ENCODE data around the gene ATRAID.
"Not testable (repeated sequence)": the region's sequence is repeated elsewhere in the genome, so short reads cannot be mapped to it uniquely, and the experiment has no call there.

ATRAID gene

DNA sequence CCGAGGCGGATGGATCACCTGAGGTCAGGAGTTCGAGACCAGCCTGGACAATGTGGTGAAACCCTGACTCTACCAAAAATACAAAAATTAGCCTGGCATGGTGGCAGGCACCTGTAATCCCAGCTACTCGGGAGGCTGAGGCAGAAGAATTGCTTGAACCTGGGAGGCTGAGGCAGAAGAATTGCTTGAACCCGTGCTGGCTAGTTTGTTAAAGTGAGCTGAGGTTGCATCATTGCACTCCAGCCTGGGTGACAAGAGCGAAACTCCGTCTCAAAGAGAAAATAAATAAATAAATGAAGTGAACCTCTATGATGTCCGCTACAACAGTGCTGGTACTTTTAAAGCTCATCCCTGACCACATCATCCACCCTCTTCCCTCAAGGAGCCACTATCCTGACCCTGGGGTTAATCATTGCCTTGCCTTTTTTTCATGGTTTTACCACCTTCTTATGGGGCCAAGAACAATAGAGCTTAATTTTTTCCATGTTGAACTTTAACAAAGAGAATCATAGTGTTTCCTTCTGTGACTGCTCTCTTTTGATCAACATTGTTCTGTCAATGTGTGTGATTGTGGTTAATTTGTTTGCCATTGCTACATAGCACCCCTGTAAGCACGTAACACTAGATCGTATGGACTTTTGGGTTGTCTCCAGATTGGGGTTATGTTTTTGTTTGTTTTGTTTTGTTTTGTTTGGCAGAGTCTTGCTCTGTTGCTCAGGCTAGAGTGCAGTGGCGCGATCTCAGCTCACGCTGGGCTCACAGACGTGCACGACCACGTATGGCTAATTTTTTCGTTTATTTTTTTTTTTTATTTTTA lies 17.1 kb upstream of the ATRAID start:
- DNase-seq: no peak

DNA sequence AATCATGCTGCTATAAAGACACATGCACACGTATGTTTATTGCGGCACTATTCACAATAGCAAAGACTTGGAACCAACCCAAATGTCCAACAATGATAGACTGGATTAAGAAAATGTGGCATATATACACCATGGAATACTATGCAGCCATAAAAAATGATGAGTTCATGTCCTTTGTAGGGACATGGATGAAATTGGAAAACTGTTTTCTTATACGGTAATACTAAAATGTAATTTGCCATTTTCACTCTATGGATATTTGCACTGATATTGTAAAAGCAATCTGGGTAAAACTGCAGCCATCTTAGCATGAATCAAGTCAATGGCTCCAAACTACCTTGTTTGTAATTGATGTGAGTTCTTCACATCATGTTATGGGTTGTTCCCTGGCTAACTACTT lies 16.0 kb upstream of the ATRAID start:
- not testable (repeated sequence) for DNase-seq

DNA sequence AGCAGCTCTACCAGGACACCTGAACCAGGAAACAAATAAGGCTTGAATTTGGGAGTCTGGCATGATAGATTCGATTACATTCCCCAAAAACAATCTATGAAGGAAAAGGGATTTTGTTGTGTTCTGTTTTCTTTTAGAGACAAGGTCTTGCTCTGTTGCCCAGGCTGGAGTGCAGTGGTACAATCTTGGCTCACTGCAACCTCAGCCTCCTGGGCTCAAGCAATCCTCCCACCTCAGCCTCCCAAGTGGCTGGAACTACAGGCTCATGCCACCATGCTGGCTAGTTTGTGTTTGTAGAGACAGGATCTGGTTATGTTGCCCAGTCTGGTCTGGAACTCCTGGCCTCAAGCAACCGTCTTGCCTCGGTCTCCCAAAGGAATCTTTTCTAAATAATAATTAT lies 13.8 kb upstream of the ATRAID start:
- DNase-seq: not testable (repeated sequence)

DNA sequence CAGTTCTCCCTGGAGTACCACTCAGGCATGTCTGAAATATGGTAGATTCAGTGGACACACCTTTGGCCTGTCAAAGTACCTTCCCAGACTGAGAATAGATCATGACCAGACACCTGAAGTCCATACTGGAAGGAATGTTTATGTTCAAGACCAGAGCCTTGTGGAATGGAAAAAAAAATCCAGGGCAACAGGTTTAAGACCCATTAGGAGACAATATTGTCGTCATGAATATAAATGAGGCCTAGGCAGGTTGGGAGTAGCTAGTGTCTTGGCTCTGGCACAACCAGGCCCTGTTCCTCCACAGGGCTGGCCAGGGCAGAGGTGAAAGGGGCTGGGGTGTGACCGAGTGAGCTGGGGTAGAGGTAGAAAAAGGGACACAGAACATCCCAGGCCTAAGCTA lies 13.2 kb upstream of the ATRAID start:
- DNase-seq: no peak

DNA sequence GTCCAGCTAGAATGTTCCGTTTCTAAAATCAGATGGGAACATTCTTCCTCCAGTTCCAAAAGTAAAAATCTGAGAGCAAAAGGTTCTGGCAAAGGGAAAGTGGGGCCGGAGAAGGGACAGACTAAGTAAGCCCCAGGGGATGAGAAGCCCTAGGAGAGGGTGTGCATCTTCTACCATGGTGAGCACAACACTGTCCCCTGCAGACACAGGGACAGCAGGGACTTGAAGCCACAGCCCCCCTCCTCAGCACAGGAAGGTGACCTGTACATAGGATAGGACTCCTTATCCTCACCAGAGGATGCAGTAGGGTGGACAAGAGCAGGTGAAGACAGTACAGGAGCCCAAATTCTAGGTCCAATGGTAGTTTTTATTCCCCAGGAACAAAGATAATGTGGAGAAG lies 12.6 kb upstream of the ATRAID start:
- DNase-seq: no peak

DNA sequence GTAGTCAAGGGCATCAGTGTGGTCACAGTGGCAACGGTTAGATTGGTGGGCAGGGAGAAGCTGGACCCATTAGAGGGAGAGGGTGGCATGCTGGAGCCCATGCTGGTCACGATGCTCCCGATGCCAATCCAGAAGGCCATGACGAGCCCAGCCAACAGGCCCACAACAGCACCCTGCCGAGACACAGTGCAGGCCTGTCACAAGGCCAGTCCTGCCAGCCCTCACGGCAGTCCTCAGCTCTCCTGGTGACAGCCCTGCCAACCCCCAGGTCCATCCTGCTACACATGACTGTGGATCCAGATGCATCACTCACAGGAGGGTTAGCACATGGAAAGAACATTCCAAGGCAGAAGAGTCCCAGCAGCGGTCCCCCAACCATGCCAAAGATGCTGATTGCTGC lies 10.2 kb upstream of the ATRAID start:
- DNase-seq: no peak

DNA sequence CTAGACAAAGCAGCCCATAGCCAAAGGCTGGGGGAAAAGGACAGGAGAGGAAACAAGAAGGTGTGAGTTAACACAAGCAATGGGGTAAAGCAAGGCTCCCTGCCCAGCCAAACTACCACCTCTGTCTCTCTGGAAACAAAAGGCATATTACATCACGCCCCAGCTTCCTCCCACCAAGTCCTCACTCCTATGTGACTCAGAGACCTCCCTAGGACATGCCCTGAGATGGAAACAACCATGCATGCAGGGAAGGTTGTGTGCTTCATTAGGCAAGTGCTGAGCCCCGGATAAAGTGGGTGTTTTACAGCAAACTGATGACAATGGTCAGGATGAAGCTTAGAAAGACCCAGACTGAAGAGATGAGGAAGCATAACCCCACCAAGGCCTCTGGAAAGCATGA lies 9.0 kb upstream of the ATRAID start:
- DNase-seq: no peak

DNA sequence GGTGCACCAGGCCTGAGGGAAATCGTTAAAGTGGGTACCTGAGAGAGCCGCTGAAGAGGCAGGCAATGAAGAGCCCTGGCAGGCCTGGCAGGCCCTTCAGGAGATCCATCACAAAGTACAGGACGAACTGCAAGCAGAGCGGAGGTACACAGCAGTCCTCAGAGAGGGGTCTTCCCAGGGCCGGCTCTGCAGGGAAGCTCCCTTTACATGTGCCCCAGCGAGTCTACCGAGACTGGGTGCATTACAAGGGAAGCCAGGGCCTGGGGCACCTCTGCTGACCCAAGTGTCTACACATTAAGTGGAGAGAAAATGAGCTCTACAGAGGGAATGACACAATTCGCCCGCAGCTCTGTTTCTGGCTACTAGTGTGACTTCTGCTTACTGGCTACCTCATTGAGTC lies 8.1 kb upstream of the ATRAID start:
- DNase-seq: no peak

DNA sequence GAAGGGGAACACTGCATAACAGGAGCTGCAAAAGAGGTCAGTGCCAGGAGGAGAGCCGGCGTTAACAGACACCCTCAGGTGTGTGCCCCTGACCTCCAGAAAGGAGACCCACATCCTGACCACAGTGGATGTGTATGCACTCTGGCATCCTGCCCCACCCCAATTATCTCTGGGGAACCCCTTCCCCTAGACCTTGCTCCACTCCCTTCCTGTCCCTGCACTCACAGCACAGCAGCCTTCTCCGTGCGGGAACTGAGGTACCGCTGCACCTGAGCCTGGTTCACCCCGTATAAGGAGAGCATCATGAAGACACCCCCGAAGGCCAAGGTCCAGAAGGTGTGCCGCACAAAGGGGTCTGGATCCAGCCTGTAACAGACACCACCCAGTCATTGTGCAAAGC lies 7.3 kb upstream of the ATRAID start:
- DNase-seq: no peak

DNA sequence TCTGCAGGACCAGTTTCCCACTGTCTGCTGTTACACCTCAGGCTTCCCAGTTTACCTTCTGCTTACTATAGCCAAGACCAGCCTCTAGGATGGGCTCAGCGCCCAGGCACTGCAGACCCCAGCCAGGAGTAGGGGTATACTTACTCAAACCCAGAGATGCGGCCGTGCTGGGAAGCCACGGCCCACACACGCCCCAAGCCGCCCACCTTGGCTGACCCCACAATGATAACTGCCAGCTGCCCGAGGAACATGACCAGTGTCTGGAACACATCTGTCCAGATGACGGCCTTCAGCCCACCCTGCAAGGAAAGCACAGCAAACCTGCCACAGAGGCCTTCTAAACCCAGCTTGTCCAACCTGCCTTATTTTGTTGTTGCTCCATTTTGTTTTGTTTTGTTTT lies 6.6 kb upstream of the ATRAID start:
- DNase-seq: no peak

DNA sequence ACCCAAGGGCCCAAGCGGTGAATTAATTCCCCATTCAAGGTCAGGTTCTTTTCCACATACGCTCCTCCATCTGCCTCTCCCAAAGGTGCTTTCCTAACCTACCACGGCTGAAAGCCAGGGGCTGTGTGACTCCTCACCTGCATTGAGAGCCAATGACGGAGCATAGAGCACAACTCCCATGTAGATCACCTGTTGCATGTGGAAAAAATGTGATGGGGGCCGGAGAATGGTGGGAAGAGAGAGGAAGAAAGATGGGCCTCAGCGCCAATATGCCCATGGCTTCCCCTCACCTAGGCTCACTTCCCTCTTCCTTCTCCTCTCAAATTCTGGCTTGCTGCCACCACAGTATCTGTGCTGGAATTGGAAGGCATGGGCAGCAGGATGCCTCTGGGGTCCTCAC lies 5.5 kb upstream of the ATRAID start:
- no peak for DNase-seq

DNA sequence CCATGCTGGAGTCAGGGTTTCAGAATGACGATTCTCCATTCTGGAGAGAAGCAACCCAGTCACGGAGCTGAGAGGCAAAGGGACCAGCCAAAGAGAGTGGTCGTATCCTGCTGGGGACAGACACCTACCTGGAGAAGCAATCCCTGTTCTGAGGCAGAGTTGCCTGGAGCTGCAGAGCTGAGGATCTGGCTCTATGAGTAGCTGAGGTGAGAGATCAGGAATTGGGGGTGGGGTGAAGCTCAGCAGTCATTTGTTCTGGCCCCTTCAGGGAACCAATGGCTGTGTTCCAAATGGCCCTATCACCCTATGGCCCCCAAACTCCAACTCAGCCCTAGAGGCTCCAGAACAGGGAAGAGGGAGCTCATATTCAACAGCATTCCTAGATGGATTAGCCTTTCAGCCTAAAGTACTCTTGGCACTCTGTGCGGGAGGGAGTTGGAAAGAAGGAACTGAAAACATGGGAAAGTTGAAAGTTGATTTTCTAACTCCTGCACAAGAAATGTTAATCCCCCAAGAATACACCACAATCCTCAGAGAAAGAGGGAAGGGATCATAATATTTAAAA lies 3.3 kb upstream of the ATRAID start:
- no peak for DNase-seq

DNA sequence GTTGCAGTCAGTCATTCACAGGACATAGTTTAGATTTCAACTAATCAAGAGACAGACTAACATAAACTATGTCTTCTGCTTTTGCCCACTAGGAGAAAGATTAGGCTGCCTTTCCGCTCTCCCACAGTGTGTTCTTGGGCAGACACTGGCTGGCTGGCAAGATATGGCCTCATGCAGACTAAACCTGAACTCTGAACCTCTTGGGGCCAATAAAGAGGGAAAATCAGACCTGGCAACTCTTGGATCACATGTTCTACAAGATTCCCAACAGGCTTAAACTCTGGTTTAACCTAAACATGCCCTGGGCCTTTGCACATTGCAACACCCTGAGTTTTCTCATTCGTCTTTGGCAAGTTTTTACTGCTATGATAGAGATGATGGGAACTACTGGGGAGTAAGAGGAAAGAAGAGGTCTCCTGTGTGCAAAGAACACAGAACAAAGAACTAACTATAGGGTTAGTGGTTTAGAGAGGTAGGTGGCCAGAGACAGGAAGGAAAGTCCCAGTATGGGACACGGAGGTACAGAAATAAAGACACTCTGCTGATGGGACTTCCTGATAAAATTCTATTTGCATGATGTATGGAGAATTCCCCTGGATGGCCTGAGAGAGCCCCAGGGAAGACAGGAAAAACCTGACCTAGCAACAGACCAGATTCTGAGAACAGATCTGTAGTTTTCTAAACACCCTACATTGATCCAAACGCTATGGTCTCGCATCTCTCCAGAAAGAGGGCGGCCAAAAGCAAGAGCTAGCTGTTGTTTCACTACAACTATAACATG lies 2.0 kb upstream of the ATRAID start:
- no peak for DNase-seq

DNA sequence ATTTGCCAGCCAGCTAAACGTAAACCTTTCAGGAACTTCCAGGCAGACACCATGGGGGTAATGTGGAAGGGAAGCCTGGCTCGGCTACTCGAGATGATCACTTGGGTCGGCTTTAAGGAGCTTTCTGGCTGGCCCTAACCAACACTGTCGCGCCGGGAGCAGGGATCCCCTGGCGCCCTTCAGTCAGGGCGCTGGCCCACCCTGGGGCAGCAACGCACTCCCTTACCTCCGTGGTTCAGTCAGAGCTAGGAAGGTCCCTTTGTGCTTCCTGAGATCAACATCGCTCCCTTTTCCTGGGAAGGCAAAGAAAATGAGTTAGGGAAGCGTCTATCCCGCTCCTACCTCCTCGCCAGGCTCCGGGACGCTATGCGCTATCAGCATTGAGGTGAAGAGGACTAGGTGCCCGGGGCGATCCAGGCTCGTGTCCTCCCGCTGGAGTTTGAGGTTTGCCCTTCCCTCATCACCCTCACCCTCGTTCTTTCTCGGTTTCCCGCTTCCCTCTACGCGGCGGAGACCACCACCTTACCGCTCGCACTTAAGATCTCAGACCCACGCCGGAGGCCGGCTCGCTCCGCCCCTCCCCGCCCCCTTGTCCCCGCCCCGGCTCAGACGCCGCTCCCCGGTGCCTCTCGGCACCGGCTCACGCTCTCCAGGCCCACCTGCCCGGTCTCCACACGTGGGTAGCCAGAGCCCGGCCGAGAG lies 449 bp upstream of the ATRAID start:
- no peak for DNase-seq

DNA sequence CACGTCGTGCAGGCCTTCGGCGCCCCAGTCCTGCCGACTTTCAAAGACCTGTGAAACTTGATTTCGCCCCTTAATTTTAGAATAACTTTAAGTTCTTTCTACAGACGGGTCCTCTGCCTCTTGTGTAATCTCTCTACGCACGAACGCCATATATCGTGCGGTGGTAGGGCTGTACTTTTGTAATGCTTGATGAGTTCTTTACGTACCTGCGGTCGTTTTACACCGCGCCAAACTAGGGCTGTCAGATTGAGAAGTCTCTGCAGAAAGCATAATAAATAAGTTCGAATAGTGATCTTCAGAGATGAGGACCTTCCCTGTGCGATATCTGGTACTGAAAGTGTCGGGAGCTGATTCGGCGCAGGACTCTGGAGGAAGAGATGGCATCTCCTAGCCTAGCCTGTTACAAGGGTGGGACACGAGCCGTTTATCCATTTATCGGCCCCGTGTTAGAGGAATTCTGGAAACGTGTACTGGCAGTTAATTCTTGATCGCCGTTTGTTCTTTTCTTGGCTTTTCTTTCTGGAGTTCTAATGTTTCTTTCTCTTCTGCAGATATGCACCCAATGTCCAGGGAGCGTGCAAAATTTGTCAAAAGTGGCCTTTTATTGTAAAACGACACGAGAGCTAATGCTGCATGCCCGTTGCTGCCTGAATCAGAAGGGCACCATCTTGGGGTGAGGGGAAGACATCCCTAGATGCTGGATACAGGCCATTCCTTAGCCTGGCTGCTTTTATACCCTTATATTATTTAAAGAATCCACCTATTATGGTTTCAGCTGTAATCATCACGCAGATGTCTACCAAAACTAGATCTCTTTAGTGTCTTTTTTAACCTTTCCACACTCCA lies 1.0 kb downstream of the ATRAID start:
- peak; percentile 37 for DNase-seq

DNA sequence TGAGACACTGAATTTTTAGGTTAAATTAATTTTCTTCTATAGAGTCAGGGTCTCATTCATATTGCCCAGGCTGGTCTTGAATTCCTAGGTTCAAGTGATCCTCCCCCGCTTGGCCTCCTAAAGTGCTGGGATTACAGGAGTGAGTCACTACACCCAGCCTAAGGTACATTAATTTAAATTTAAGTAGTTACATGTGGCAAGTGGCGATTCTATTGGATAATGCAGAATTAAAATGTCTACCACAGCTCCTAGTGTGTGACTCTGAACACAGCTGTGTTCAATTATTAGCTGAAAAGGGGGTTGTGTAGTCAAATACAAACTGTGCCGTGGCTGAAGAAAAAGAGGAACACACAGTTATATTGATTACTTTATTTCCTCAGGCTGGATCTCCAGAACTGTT lies 3.1 kb downstream of the ATRAID start:
- DNase-seq: no peak

DNA sequence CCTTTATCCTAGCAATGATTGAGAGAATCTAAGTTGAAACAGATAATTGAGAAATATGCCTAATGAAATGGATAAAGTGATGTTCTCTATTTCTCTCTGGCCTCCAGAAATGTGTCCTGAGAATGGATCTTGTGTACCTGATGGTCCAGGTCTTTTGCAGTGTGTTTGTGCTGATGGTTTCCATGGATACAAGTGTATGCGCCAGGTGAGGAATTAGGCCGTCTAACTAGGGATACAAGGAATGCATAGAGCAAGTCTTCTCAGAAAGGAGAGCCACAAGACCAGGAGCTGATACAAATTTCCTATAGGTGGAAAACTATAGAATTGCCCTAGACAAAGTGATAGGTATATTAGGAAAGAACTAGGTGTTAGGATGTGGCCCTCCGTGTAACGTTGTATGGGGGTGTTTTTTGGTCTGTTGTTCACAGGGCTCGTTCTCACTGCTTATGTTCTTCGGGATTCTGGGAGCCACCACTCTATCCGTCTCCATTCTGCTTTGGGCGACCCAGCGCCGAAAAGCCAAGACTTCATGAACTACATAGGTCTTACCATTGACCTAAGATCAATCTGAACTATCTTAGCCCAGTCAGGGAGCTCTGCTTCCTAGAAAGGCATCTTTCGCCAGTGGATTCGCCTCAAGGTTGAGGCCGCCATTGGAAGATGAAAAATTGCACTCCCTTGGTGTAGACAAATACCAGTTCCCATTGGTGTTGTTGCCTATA lies 4.7 kb downstream of the ATRAID start:
- DNase-seq: peak; percentile 25

DNA sequence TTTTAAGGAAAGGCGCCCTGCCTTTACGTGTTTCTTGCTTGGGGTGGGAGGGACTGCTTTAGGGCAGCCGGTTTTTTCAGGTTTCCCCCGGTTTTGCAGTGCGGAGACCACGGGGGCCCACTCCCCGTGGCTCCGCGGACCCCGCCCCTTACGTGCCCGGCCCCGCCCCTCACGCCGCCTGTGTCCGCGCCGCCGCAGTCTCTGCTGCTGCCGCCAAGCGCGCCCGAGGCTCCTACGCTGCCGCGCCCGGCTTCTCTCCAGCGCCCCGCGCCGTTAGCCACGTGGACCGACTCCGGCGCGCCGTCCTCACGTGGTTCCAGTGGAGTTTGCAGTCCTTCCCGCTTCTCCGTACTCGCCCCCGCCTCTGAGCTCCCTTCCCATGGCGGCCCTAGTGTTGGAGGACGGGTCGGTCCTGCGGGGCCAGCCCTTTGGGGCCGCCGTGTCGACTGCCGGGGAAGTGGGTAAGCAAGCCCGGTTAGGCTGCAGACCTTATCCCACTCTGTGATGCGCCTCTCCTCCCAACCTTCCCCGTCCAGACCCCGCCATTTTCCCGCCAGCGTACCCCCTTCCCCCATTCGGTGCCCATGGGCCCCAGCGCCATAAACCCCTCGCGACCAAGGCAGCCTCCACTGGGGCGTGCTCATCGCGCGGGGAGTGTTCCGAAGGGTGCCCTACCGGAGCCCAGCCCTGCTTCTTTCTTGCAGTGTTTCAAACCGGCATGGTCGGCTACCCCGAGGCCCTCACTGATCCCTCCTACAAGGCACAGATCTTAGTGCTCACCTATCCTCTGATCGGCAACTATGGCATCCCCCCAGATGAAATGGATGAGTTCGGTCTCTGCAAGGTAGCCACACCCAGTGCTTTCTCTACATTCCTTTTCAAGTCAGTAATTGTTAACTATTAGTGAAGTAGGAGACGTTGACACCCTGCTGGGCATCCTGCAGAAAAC lies 5.6 kb downstream of the ATRAID start, which contains the start of gene CAD:
CAD (plus strand) TSS at position 197 of the 949 bp plus-strand sequence; CDS start at position 380, 183 bp downstream.
- peak; percentile 90 for DNase-seq

DNA sequence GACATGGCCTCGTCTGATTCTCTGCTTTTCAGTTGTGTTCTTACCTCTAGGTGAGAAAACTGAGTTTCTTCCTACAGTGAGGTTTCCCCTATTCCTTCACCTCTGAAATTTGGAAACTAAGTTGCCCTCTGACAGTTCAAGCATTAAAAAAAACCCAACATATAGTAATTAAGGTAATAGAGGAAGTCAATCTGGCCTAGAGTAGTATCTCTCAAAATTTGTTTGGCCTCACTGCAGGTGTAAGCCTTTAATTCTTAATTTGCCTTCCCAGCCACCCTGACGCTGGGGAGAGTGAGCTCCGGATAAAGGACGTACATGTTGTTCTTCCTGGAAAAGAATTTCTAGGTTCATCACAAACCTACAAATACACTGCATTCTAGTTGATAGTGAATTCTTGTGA lies 6.8 kb downstream of the ATRAID start:
- DNase-seq: no peak

DNA sequence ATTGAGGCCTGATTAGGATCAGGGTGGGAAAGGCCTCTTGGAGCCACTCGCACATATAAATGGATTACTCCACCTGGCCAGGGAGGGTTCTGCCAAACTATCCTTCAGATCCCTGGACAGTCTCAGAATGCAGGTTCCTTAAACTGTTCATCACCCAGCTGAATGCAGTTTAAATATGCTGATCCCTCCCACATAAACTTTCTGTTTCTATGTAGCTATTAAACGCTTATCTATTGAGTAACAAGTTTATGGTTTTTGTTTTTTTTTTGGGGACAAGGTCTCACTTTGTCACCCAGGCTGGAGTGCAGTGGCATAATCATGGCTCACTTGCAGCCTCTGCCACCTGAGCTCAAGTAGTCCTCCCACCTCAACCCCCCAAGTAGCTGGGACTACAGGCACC lies 7.2 kb downstream of the ATRAID start:
- no peak for DNase-seq
